GM18511 (cell line): Measurements from ENCODE around the gene RGS5.

Source experiments
- ATAC-seq: cut with Tn5 transposase; IDR thresholded peaks from one replicate; pipeline ENCODE4 v1.9.1; 2021; ENCODE audit warnings: mild to moderate bottlenecking, moderate library complexity; ENCODE audit not compliant: unreplicated experiment

Gene RGS5

DNA sequence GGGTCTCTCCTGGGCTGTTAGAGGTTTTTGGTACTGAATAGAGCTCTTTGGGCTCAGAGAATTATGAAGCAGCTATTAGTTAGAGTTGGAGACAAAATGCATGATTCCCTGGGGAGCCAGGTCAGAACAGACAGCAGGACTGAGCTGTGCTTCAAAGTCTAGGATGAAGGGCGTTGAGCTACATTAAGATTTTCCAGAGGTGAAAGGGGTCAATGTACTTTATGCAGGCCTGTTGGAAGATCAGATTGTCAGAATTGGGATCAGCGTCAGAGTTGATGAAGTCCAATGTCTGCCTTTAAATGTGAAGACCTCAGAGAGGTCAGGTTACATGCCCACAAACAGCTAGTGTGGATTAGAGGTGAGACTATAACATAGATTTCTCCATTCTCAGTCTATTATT is 53.8 kb downstream of the RGS5 start:
- no peak for ATAC-seq

DNA sequence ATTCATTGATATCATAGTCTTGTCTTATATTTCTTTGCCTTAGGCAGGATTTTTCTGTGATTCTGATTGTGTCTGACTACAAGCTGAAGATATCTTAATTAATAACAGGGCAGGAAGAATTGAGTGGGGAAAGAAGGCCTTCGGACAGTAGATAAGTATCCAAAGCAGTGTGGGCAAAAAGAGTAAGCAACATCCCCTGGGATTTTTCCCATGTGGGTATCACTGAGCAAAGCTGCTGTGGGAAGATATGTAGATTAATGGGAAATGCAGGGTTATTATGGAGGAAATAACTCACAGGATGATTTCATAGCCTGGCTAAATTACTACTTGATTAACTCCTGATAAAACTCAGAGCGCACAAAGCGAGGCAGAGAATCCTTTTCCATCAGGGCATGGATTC is 55.7 kb downstream of the RGS5 start:
- ATAC-seq, result no peak

DNA sequence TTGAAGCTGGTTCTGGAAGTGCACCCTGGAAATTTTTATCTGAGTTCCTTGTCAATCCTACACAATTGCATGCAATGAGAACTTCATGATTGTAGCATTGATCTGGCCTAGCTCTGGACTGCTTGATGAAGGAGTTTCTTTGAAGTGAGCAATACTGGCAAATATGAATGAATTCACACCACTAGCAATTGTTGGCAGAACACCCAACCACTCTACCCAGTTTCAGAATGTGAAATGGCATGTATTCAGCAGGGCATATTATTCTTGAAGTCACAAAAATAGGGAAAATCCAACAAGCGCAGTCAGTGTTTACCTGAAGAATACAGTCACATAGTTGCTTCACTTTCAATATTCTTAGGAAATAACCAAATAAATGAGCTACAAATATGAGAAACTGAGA is 57.3 kb downstream of the RGS5 start:
- no peak for ATAC-seq

DNA sequence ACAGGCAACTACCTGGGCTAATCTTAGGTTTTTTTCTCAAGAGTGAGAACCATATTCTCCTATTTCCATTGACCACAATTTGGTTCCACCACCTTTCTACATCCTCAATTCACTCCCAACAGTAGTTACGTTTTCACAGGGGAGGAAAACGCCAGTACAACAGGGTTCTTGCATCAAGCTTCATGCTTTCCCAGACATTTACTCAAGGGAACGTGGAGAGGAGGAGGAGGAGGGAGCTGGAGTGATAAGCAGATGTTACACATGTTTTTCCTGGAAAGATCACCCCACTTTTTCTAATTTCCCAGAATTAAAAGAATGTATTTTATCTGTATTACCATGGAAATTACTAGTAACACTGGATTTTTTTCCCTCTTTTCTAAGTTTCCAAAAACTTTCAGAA is 58.3 kb downstream of the RGS5 start:
- no peak for ATAC-seq

DNA sequence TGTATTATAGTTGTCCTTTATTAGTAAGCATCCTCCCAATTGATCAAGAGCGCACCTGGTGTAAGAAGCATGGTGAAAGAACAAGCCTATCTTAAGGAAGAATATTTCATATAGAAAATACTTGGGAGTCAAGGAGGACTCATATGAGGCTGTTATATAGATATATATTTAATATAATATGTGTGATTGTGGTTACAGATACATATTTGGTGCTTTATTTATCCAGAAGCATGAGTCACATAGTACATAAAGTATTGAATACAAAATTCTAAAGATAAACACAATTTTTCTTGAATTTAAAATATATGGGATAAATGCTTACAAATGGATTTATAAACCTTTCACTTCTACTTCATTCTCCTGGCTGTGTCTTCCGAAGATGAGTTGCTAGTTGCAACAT is 60.6 kb downstream of the RGS5 start:
- ATAC-seq, result no peak

DNA sequence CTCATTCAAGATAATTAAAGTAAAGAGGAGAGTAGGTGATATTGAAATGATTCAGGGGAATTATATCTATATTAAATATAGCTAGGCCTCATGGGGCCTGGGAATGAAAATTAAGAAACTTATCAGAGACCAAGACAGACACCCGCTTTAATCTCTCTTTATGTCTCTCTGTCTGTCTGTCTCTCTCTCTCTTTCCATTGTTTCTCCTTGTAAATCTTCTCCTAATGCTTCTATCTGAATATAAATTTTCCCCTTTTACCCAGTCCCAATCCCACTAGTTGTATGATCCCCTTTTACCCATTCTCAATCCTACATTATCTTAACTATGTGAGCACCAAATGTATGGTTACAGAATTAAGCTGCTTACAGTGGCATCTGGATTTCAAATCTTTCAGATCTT is 61.2 kb downstream of the RGS5 start:
- no peak for ATAC-seq

DNA sequence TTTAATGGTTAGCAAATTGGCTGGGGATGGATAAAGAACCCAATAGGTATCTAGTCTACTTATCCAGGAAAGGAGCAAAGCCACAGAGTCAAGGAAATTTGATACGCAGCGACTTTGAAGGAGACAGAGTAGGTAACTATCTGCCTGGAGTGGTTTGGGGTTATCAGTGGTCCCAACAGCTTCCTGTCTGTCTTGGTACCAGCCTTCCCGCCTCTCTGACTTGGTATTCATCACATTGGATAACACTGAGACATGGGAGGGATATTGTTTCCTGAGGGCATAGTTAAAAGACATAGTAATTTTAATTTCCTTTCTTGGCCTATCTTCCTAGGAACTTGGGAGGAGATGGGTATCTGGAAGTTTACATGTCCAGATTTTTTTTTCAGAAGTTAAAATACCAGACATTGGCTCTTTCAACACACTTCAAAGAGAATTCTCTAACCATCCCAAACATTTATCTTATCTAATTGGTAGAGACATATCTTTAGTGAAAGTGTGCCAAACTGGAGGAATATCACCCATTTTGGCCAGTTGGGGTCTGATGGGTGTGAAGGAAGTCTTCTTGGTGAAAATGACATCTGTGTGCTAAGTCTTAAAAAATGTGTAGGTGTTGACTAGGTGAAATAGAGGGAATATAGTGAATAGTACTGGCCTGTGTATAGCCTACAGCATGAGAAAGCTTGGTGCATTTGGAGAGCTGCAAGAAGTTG is 65.0 kb downstream of the RGS5 start:
- ATAC-seq, result no peak

DNA sequence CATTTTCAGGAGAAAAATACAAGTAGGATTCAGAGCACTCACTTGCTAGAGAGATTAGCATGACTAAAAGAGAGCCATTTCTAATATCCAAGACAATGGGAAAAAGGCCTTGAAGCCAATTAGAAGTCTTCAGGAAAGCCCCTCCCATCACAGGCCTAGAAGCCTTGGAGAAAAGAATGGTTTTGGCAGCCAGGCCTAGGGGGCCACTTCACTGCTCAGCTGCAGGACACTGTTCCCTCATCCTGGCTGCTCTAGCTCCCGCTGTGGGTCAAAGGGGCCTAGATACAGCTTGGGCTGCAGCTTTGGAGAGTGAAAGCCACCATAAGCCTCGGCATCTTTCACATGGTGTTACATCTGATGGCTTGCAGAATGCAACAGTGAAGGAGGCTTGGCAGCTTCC is 70.7 kb downstream of the RGS5 start:
- no peak for ATAC-seq

DNA sequence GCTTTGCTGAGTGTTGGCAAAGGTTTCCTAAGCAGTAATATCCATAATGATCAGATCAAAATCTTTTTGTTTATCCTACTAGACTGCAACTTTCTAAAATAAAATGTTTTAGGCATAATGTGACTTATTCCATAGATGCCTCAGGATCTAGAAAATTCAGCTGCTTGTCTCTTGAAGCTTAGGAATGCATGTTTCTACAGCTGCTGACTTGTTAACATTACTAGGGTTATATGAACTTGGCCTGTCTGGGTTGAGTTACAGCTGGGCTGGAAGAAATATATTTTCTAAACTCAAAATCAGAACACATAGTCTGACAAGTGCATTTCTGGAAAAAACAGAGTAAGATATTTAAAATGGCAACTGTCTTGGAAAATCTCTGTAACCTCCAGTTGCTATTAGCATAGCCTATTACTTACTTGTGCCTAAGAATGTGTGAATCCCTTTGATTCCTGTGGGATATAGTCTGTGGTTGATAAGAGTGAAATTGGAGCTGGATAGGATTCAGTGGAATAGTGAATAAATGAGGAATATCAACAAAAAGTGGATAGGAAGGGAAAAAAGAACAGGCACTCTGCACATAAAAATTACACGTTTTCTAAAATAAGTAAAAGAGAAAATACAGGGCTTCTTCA is 72.4 kb downstream of the RGS5 start:
- no peak for ATAC-seq

DNA sequence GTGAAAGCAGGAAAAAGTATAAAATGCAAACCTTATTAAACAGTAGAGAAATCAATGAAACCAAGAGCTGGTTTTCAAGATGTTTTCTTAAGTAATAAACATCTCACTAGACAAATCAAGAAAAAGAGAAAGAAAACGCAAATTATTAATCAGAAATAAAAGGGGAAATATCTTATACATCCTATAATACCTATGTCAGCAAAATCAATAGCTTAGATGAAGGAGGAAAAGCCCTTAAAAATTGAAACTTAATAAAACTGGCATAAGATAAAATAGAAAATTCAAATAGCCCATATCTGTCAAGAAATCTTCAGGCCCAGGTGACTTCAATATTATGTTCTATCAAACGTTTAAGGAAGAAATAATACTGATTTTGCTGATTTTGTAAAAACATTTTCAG is 74.4 kb downstream of the RGS5 start:
- ATAC-seq, result no peak

DNA sequence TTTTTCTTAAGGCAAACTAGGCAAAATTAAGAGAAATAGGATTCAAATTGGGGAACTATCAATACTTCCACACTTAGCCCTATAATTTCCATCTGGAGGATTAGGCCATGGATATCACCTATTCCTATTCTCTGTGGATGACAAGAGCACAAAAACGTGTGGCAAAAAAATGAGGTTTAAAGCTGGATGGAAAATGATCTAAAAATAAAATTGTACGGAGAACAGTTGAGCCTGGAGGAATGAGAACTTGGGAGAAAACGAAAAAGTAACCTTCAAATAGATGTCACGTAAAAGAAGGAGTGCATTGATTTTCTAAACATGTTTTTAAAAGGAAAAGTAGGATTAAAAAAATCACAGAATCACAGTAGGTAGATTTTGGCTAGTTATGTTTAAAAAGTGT is 77.9 kb downstream of the RGS5 start:
- no peak for ATAC-seq

DNA sequence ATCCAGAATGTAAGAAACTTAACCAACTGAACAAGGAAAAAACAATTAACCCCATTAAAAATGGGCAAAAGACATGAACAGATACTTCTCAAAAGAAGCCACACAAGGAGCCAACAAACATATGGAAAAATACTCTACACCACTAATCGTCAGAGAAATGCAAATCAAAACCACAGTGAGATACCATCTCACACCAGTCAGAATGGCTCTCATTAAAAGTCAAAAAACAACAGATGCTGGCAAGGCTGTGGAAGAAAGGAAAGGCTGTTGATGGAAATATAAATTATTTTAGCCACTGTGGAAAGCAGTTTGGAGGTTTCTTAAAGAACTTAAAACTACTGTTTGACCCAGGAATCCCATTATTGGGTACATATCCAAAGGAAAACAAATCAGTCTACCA is 82.3 kb downstream of the RGS5 start:
- no peak for ATAC-seq

DNA sequence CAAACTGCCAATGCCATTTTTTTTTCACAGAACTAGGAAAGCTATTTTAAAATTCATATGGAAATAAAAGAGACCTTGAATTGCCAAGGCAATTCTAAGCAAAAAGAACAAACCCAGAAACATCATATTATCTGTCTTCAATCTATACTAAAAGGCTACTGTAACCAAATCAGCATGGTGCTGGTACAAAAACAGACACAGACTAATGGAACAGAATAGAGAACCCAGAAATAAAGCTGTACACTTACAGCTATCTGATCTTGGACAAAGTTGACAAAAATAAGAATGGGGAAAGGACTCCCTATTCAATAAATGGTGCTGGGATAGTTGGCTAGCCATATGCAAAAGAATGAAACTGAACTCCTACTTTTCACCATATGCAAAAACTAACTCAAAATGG is 83.0 kb downstream of the RGS5 start:
- no peak for ATAC-seq

DNA sequence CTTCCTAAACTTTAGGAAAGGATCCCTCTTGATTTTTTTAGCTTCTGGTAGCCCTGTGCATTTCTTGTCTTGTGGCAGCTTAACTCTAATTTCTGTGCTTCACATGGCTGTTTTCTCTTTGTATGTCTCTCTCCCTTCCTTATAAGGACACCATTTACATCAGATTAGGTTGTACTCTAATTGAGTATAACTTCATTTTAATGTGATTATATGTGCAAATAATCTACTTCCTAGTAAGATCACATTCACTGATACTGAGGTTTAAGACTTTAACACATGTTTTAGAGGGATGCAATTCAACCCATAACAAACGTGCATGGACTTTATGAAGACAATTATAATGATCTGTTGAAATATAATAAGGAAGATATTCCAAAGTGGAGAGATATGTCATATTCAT is 86.8 kb downstream of the RGS5 start:
- no peak for ATAC-seq

DNA sequence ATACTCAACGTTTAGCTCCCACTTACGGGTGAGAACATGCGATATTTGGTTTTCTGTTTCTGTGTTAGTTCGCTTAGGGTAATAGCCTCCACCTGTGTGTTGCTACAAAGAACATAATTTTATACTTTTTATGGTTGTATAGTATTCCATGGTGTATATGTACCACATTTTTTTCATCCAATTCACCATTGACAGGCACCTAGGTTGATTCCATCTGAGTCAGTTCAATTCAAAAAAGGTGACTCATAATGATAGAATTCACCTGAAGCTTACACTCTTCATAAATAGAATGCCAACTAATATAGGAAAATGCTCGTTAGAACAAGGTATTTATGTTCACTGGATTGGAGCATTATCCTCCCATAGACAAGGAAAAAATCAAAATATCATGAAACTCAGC is 95.1 kb downstream of the RGS5 start:
- ATAC-seq, result no peak

DNA sequence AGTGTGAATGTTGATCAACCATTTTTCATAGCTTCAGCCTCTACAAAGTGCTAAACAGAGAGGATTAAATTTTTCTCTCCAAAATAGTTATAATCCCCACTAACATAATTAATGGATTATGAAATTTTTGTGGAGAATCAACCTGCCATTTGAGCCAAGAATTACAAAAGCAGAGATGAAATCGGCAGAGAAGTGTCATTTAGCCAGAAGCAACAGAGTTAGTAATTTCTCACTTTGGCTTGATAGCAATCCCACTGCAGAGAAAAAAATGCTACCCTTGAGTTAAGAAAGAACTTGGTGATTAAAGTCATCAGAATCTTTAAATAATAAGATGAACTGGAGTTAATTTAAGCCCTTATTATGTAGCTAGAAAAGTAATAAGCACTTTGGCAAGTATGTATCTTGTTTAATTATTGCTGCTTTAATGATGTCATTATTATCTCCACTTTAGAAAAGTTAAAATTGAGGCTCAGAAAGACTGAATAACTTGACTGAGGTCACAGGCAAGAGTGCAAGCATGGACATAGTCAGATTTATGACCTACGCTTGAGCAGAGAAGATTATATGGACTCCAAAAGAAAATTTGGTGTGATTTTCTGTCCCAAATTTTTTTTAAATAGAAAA is 96.2 kb downstream of the RGS5 start:
- no peak for ATAC-seq

DNA sequence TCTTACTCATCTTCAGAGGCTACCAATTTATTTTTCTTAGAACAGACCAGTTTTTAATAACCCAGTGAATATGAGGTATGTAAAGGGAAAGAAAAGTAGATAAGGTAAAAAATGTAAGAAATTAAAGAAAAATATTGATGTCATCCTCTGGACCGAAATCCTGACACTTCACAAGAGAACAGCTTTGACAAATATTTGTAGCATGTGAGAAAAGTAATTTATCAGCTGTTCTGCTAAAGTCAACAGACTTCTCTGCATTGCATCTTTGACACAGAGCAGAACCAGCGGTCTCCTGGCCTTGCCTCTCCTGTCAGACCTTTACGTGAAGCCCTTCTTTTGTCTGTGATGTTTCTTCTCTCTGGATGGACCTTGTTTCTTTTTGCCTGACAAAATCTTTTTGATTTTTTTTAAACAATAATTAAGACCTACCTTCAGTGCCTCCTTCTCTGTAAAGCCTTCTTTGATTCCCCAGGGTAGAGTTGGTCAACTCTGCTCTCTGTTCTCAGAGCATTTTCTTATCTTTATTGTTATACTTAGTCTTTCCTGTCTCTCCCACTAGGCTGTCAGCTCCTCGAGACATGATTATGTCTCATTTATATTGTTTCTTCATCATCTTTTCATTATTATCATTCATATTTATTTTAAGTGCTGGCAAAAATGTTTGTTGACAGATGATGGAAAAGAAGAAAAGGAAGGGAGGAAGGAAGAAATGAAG is 98.2 kb downstream of the RGS5 start:
- no peak for ATAC-seq

DNA sequence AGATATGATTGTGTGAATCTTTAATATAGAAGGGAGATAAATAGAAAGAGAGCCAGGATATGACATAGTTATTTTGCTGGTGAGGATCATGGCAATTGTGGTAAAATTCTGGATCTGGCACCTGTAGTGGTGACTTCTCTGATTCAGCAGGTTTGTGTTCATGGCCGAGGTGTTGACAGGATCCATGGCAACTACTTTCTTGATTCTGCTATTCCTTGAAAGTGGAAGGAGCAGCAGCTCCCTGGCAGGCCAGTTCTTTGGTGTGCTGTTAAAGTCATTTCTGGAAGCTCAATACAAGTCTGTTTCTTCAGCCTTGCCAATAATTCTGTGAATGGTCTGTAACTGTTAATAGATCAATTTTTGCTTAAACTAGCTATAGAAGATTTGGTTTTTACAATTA is 100.1 kb downstream of the RGS5 start:
- no peak for ATAC-seq

DNA sequence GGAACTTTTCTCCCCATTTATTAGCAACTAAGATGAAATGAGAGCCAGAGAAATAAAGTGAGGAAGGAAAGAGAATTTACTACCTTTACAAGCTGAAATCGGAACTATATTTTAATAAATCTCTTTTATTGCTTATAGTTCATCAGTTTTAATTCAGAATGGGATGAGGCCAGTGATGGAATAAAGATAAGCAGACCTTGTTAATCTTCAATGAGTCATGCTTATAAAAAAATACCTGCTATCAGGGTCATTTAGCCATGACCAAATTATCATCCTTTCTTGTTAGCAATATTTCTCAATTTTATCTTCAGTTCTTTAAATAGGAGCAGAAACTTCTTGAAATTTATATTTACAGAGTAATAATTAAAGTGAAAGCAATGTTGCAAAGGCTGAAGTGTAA is 107.5 kb downstream of the RGS5 start:
- no peak for ATAC-seq

DNA sequence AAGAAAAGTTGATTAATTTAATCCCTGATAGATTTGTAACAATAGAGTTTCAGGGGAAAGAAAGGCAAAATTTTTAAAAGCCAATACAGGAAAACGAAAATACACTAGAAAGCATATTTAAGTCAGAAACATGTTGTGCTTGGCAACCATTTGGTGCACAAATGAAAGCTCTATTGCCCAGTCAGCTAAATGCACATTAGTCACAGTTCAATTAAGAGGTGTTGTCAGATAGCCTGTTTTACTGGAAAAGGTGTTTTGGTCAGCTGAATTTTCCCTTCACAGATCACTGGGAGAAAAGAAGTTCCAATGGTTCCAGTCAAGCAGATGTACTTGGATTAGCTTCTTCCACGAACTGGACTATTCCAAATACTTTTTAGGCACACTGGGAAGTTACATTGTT is 108.1 kb downstream of the RGS5 start:
- no peak for ATAC-seq

DNA sequence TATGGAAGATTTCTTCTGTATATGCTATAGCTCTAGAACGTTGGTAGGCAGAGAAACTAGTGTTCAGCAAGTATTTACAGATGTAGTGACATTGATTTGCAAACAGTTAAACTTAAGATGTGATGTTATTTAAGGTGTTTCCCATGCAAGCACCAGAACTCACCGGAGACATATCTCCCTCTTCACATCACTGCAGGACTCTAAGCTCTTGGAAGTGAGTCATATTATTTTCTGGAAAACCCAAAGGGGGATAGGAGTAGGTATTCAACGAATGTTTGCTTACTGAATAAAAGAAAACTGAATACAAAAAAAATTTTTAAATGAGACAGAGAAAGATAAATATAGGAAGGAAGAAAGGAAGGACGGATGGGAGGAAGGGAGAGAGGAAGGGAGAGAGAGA is 108.5 kb downstream of the RGS5 start:
- no peak for ATAC-seq

DNA sequence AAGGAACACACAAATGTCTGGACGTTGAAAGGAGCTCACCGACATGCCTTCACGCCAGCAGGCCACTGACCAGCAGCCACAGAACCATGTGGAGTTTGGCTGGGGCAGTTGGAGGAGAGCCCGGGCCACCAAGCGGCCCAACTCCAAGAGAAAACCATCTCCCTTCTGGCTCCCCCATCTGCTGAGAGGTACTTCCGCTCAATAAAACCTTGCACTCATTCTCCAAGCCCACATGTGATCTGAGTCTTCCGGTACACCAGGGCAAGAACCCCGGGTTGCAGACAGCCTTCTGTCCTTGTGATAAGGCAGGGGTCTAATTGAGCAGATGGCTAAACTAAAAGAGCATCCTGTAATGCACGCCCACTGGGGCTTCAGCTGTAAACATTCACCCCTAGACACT is 109.1 kb downstream of the RGS5 start:
- no peak for ATAC-seq
